ENCODE data around the gene TAF4.
"Not testable (repeated sequence)": the region's sequence is repeated elsewhere in the genome, so short reads cannot be mapped to it uniquely, and the experiment has no call there.

TAF4 gene

DNA sequence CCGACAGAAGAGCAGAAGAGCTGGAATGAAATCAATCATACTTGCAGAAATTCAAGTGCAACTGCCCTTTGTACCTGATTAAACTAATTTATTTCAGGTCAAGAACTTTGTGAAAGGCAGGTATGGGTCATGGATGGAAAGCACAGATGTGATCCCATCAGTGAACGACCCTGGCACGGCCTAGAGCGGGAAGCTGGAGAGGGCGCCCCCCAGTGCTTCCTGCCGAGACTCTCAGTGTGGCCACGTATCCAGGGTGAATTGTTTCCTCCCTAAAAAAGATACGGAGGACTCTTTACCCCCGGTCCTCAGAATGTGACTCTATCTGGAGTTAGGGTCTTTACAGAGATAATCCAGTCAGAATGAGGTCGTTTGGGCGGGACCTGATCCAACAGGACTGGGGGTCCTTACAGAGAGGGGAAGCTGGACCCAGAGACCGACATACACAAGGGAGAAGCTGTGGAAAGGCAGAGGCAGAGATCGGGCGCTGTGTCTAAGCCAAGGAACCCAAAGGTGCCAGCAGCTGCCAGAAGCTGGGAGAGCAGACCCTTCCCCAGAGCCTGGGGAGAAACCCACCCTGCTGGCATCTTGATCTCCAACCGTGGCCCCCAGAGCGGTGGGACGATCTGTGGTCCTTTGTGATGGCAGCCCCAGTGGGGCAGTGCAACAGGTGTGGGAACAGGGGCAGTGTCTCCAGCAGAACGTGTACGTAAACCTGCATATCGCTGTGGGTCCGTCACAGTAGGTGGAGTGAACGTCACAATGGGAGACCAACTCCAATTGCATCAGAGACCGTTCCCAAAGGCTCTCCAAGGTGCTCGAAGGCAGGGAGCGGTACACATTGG, 91.9 kb downstream of the TAF4 start:
- WGBS, 2 experiments: 94 to 95% methylated on average over 25 of the region's 25 CpGs
- H3K36me3 ChIP-seq (ENCODE audit: control insufficient read depth, insufficient read depth, low read length): peaks cover 20% of the 10 kb centered on the region
- no peaks in the 10 kb centered on the region for H3K27me3 ChIP-seq (ENCODE audit: control insufficient read depth, insufficient read depth, low read length, poor library complexity, severe bottlenecking)
- H3K4me1 ChIP-seq (ENCODE audit: control insufficient read depth, insufficient read depth, low read length): peaks cover 6% of the 10 kb centered on the region
- no peak overlapping the region for H3K27ac ChIP-seq (ENCODE audit: insufficient read depth, low read depth, low read length, poor library complexity, severe bottlenecking)
- H3K9me3 ChIP-seq (ENCODE audit: control insufficient read depth, low read length): no peaks in the 10 kb centered on the region
- H3K4me3 ChIP-seq (ENCODE audit: insufficient read depth, low read depth, low read length): no peak overlapping the region

DNA sequence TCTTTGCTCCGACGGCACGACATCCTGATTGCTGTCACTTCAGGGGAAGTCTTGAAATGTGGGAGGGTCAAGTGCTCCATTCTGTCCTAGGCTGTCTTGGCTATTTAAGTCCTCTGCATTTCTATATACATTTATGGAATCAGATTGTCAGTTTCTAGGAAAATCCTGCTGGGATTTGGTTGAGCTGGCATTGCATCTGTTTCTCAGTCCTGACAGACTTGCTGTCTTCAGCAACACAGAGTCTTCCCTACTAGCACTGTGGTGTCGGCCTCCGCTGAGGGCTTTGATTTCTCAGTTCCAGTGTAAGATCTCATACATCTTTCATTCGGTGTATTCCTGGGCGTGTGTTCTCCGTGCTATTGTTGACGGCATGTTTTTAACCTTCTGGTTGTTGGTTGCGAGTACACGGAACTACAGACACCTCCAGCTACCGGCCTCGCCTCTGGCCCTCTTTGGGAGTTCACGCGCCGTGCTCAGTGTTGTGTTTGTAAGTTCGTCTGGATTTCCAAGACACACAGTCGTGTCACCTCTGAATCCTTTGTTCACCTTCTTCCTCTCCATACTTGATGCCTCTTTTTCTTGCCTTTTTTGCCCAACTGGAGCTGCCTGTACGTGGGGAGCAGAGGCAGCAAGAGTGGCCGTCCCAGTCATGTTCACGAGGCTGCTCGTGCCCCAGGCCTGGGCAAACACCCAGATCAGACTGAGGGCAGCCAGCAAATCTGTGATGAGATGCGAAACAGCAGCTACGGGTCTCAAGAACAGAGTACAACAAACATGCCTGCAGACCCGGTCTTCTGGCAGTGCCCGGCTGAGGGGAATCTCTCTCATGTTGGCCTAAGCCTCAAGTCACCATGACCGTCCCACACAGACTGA, 92.8 kb downstream of the TAF4 start:
- Histone ChIP-seq H3K4me3 (ENCODE audit: insufficient read depth, low read depth, low read length) (no peak overlapping the region), H3K9me3 (ENCODE audit: control insufficient read depth, low read length) (no peaks in the 10 kb centered on the region), H3K4me1 (ENCODE audit: control insufficient read depth, insufficient read depth, low read length) (peaks cover 6% of the 10 kb centered on the region), H3K27me3 (ENCODE audit: control insufficient read depth, insufficient read depth, low read length, poor library complexity, severe bottlenecking) (no peaks in the 10 kb centered on the region), H3K36me3 (ENCODE audit: control insufficient read depth, insufficient read depth, low read length) (peaks cover 20% of the 10 kb centered on the region), H3K27ac (ENCODE audit: insufficient read depth, low read depth, low read length, poor library complexity, severe bottlenecking) (no peak overlapping the region)
- WGBS, 2 experiments: 94 to 95% methylated on average over 27 of the region's 27 CpGs

DNA sequence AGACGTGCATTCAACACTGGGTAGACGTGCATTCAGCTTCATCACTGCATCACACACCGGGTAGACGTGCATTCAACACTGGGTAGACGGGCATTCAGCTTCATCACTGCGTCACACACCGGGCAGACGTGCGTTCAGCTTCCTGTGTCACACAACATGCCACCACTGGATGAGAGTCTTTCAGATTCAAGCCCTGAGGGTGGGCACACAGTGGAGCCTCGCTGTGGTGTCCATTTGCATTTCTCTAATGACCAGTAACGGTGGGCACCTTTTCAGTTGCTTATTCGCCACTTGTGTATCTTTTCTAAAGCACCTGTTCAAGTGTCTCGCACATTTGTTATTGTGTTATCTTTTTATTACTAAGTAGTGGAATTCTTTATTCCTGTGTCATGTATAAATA, 94.1 kb downstream of the TAF4 start:
- WGBS, 2 experiments: 96 to 98% methylated on average over 11 to 12 of the region's 13 CpGs

DNA sequence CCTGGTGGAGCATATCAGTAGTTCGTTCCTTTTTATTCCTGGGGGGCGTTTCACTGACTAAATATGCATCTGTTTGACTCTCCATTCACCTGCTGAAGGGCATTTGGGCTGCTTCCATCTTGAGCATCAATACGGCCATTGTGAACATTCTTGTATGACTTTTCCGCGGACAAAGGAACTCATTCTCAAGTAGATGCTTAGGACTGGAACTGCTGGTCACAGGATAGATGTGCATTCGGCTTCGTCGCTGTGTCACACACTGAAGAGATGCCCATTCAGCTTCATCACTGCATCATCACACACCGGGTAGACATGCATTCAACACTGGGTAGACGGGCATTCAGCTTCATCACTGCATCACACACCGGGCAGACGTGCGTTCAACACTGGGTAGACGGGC, 95.3 kb downstream of the TAF4 start:
- H3K27ac ChIP-seq (ENCODE audit: insufficient read depth, low read depth, low read length, poor library complexity, severe bottlenecking): no peak overlapping the region
- H3K36me3 ChIP-seq (ENCODE audit: control insufficient read depth, insufficient read depth, low read length): peaks cover 20% of the 10 kb centered on the region
- H3K27me3 ChIP-seq (ENCODE audit: control insufficient read depth, insufficient read depth, low read length, poor library complexity, severe bottlenecking): no peaks in the 10 kb centered on the region
- H3K4me3 ChIP-seq (ENCODE audit: insufficient read depth, low read depth, low read length): no peak overlapping the region
- no peaks in the 10 kb centered on the region for H3K4me1 ChIP-seq (ENCODE audit: control insufficient read depth, insufficient read depth, low read length)
- 95 to 96% methylated on average over 14 of the region's 14 CpGs for WGBS, 2 experiments
- no peaks in the 10 kb centered on the region for H3K9me3 ChIP-seq (ENCODE audit: control insufficient read depth, low read length)

More for the DNA sequence above, 94.1 kb downstream of the TAF4 start:
- H3K4me1 ChIP-seq (ENCODE audit: control insufficient read depth, insufficient read depth, low read length); H3K4me3 ChIP-seq (ENCODE audit: insufficient read depth, low read depth, low read length); H3K9me3 ChIP-seq (ENCODE audit: control insufficient read depth, low read length); H3K27me3 ChIP-seq (ENCODE audit: control insufficient read depth, insufficient read depth, low read length, poor library complexity, severe bottlenecking); H3K27ac ChIP-seq (ENCODE audit: insufficient read depth, low read depth, low read length, poor library complexity, severe bottlenecking): not testable (repeated sequence)
- peaks cover 20% of the 10 kb centered on the region for H3K36me3 ChIP-seq (ENCODE audit: control insufficient read depth, insufficient read depth, low read length)

DNA sequence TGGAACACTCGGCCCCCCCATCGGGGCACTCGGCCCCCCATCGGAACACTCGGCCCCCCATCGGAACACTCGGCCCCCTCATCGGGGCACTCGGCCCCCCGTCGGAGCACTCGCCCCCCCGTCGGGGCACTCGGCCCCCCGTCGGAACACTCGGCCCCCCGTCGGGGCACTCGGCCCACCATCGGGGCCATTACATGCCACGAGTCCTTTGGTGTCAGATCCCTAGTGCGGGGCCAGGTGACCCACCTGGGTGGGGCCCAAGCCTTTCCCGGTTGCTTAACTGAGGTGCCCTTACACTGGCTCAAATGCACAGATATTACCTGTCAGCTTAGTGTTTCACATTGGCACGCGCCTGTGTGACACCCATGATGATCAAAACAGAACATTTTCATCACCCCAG, 95.9 kb downstream of the TAF4 start:
- Histone ChIP-seq H3K4me1 (ENCODE audit: control insufficient read depth, insufficient read depth, low read length) (no peaks in the 10 kb centered on the region), H3K27ac (ENCODE audit: insufficient read depth, low read depth, low read length, poor library complexity, severe bottlenecking) (no peak overlapping the region), H3K9me3 (ENCODE audit: control insufficient read depth, low read length) (no peaks in the 10 kb centered on the region), H3K36me3 (ENCODE audit: control insufficient read depth, insufficient read depth, low read length) (peaks cover 20% of the 10 kb centered on the region), H3K27me3 (ENCODE audit: control insufficient read depth, insufficient read depth, low read length, poor library complexity, severe bottlenecking) (no peaks in the 10 kb centered on the region), H3K4me3 (ENCODE audit: insufficient read depth, low read depth, low read length) (no peak overlapping the region)
- WGBS, 2 experiments: 95% methylated on average over 27 of the region's 27 CpGs

DNA sequence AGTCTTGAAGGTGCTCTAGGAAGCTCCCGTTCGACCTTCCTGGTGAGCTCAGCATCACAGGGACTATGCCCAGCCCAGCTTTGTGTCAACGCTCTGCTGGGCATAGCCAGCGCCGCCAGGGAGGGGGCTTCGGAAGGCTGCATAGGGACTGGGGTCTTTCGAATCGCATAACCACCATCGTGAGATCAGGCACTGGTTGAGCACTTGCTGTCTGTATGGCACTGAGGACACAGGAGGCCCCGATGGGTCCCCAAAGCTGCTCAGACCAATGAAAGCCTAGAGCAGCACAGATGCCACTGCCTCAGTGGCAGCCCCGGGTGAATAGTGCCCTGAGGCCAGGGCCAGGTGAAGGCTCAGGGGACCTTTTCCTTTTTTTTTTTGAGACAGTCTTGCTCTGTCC, 96.7 kb downstream of the TAF4 start:
- H3K36me3 ChIP-seq (ENCODE audit: control insufficient read depth, insufficient read depth, low read length): peaks cover 14% of the 10 kb centered on the region
- 91 to 95% methylated on average over 11 of the region's 11 CpGs for WGBS, 2 experiments
- H3K27me3 ChIP-seq (ENCODE audit: control insufficient read depth, insufficient read depth, low read length, poor library complexity, severe bottlenecking): no peaks in the 10 kb centered on the region
- H3K27ac ChIP-seq (ENCODE audit: insufficient read depth, low read depth, low read length, poor library complexity, severe bottlenecking): no peak overlapping the region
- H3K4me1 ChIP-seq (ENCODE audit: control insufficient read depth, insufficient read depth, low read length): no peaks in the 10 kb centered on the region
- no peak overlapping the region for H3K4me3 ChIP-seq (ENCODE audit: insufficient read depth, low read depth, low read length)
- H3K9me3 ChIP-seq (ENCODE audit: control insufficient read depth, low read length): no peaks in the 10 kb centered on the region

DNA sequence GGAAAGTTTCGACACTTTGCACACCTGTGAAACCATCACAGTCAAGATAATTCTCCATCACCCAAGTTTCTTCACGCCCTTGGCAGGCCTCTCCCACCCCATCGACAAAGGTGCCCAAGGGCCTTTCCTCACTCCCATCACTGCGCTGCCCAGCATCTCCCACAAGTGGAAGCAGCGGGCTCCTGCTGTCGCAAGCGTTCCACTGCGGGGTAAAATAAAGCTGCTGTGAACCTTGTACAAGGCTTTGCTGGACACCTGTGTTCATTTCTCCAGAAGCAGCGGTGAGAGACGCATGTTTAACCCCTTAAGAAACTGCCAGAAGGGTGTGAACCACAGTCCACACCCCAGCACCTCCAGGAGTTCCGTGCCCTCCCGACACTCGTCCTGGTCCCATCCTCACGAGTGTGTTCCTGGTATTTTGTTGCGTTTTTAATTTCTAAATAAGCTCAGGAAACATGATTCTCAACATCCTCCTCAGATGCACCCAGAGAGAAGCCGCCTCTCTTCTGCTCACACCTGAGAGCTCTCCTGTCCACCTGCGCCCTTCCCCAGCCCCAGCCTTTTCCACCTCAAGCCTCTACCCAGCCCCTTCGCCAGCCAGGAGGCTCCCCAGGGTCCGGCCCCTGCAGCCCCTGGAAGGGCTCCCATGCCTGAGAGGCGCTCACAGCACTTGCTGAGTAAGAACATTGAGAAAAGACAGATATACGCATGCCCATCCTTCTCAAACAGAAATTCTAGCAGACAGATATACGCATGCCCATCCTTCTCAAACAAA, 97.5 kb downstream of the TAF4 start:
- Histone ChIP-seq H3K27ac (ENCODE audit: insufficient read depth, low read depth, low read length, poor library complexity, severe bottlenecking) (no peak overlapping the region), H3K9me3 (ENCODE audit: control insufficient read depth, low read length) (no peaks in the 10 kb centered on the region), H3K27me3 (ENCODE audit: control insufficient read depth, insufficient read depth, low read length, poor library complexity, severe bottlenecking) (no peaks in the 10 kb centered on the region), H3K36me3 (ENCODE audit: control insufficient read depth, insufficient read depth, low read length) (peaks cover 9% of the 10 kb centered on the region), H3K4me3 (ENCODE audit: insufficient read depth, low read depth, low read length) (no peak overlapping the region), H3K4me1 (ENCODE audit: control insufficient read depth, insufficient read depth, low read length) (no peaks in the 10 kb centered on the region)
- 93% methylated on average over 22 of the region's 22 CpGs for WGBS, 2 experiments

DNA sequence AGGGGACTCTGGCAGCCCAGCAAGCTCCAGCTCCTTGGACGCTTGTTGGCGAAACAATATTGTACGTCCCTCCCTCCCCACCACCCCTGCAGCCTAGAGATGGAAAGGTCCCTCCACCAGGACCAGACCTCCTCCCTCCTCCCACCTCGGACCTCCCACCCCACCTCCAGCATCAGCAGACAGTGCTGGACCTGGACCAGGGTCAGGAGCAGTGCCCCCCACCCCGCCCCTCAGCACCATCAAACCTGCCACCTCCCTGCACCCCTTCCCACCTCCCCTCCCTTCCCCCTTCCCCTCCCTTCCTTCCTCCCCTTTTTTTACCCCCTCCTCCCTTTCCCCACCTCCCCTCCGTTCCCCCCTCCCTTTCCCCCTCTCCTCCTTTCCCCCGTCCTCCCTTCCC, 98.4 kb downstream of the TAF4 start:
- WGBS, 2 experiments: 86% methylated on average over 5 of the region's 7 CpGs

DNA sequence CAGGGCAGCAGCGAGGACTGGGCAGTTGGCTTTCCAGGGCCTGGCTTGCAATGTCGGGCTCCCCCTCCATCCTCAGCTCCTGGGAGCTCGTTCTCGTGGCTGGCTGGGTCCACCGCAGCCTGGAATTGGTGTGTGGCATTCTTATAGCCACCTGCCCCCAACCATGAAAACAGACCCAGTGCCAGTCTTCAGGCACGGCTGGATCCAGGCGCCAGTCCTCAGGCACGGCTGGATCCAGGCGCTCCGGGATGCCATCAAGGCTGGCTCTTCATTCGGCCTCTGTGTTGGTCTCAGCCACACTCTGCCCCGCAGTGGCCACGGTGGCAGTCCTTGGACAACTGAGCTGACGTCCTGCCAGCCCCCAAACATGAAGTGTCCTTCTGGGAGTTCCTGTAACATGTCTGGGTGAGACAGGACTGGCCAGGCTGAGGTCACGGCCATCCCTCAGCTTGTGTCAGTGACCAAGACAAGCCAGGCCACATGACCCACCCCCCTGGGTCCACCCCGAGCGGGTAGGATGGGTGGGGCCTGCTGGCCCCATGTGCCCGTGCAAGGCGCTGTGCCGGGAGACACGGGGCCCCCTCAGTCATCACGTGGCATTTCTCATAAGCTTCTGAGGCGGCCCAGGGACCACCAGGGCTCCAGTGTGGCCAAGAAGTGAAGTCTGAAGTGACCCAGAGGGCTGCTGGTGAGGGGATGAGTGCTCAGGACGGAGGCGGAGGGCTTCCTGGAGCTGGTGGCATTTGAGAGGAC, 99.0 kb downstream of the TAF4 start:
- Histone ChIP-seq H3K4me3 (ENCODE audit: insufficient read depth, low read depth, low read length) (no peak overlapping the region), H3K27ac (ENCODE audit: insufficient read depth, low read depth, low read length, poor library complexity, severe bottlenecking) (no peak overlapping the region), H3K4me1 (ENCODE audit: control insufficient read depth, insufficient read depth, low read length) (no peaks in the 10 kb centered on the region), H3K9me3 (ENCODE audit: control insufficient read depth, low read length) (no peaks in the 10 kb centered on the region), H3K36me3 (ENCODE audit: control insufficient read depth, insufficient read depth, low read length) (no peaks in the 10 kb centered on the region), H3K27me3 (ENCODE audit: control insufficient read depth, insufficient read depth, low read length, poor library complexity, severe bottlenecking) (no peaks in the 10 kb centered on the region)
- 90 to 92% methylated on average over 25 of the region's 25 CpGs for WGBS, 2 experiments

More for the DNA sequence above, 98.4 kb downstream of the TAF4 start:
- Histone ChIP-seq H3K4me3 (ENCODE audit: insufficient read depth, low read depth, low read length) (no peak overlapping the region), H3K9me3 (ENCODE audit: control insufficient read depth, low read length) (no peaks in the 10 kb centered on the region), H3K36me3 (ENCODE audit: control insufficient read depth, insufficient read depth, low read length) (peaks cover 2% of the 10 kb centered on the region), H3K4me1 (ENCODE audit: control insufficient read depth, insufficient read depth, low read length) (no peaks in the 10 kb centered on the region), H3K27ac (ENCODE audit: insufficient read depth, low read depth, low read length, poor library complexity, severe bottlenecking) (no peak overlapping the region), H3K27me3 (ENCODE audit: control insufficient read depth, insufficient read depth, low read length, poor library complexity, severe bottlenecking) (no peaks in the 10 kb centered on the region)
